ENCODE results near the gene PRKCZ. TPM values are rescaled to one million over a fixed set of nuclear protein-coding genes. Genes with fewer than 3 reads are reported as not detected.

The PRKCZ gene
- total RNA-seq, 1 donor from 2014 or later, result 120 TPM

DNA sequence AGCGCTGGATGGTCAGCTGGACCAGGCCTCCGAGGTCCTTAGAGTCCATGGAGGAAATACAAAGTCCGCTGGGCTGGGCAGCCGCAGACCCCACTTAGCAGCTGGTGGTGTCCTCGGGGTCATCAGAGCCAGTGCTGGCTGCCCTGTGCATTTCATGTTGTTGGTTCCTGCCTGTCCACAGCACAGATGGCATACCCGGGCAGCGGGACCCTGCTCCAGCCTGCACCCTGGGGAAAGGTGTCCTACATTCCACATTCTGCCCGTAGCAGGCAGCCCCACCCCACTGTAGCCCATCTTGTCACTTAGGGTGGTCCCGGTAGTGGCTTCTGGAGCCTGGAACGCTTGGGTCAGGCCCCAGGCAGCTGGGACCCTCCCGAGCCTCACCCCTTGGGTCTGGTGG lies 19.8 kb downstream of the PRKCZ start:
- Mint-ChIP-seq H3K36me3 (ENCODE audit: unreplicated experiment) (peaks cover 12% of the 10 kb centered on the region), H3K4me1 (ENCODE audit: low read depth, unreplicated experiment) (peaks cover 21% of the 10 kb centered on the region), H3K9me3 (ENCODE audit: unreplicated experiment) (peaks cover 22% of the 10 kb centered on the region), H3K27me3 (ENCODE audit: unreplicated experiment) (peaks cover 11% of the 10 kb centered on the region), H3K27ac (ENCODE audit: unreplicated experiment) (no peak overlapping the region), H3K4me3 (ENCODE audit: unreplicated experiment) (no peak overlapping the region)
- TF ChIP-seq, protein P1, sequence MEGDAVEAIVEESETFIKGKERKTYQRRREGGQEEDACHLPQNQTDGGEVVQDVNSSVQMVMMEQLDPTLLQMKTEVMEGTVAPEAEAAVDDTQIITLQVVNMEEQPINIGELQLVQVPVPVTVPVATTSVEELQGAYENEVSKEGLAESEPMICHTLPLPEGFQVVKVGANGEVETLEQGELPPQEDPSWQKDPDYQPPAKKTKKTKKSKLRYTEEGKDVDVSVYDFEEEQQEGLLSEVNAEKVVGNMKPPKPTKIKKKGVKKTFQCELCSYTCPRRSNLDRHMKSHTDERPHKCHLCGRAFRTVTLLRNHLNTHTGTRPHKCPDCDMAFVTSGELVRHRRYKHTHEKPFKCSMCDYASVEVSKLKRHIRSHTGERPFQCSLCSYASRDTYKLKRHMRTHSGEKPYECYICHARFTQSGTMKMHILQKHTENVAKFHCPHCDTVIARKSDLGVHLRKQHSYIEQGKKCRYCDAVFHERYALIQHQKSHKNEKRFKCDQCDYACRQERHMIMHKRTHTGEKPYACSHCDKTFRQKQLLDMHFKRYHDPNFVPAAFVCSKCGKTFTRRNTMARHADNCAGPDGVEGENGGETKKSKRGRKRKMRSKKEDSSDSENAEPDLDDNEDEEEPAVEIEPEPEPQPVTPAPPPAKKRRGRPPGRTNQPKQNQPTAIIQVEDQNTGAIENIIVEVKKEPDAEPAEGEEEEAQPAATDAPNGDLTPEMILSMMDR (IDR thresholded peaks at IDR 0.05; ENCODE audit: partially characterized antibody, unreplicated experiment), result no peak
- DNase-seq, result no peak

DNA sequence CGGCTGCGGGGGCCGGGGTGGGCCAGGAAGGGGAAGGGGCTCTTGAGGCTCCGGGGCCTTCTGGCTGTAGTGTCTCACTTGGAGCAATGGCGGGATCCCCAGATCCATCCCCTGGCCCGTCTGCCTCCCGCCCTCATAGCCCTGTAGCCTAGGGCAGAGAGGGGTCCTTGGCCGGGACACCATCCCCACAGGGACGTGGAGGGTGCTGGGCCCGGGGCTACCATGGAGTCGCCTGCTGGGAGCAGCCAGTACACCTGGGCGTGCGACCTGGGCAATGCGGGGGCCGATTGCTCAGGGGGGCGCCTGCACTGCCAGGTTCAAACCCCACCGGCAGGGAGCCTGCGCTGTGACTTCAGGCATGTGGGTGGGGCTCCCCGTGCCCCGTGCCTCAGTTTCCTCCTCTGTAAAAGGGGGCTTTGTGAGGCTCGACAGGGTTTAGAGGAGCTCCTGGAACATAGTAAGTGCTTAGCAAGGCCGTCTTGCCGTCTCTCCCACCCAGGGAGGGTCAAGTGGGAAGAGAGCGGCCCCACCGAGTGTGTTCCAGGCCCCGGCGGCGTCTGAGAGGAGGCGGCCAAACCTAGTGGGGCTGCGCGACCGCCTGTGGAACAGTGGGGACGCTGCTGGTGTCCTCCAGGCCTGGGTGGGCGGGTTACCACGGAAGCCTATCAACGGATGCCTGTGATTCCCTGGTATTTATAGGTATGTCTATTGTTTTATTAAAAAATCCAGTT lies 20.8 kb downstream of the PRKCZ start:
- peaks cover 14% of the 10 kb centered on the region for H3K9me3 Mint-ChIP-seq (ENCODE audit: unreplicated experiment)
- H3K27ac Mint-ChIP-seq (ENCODE audit: unreplicated experiment), result no peak overlapping the region
- peaks cover 11% of the 10 kb centered on the region for H3K27me3 Mint-ChIP-seq (ENCODE audit: unreplicated experiment)
- TF ChIP-seq, protein P1 (IDR thresholded peaks at IDR 0.05; ENCODE audit: partially characterized antibody, unreplicated experiment), result no peak
- peaks cover 6% of the 10 kb centered on the region for H3K36me3 Mint-ChIP-seq (ENCODE audit: unreplicated experiment)
- no peak overlapping the region for H3K4me3 Mint-ChIP-seq (ENCODE audit: unreplicated experiment)
- no peak for DNase-seq
- H3K4me1 Mint-ChIP-seq (ENCODE audit: low read depth, unreplicated experiment), result peaks cover 28% of the 10 kb centered on the region

DNA sequence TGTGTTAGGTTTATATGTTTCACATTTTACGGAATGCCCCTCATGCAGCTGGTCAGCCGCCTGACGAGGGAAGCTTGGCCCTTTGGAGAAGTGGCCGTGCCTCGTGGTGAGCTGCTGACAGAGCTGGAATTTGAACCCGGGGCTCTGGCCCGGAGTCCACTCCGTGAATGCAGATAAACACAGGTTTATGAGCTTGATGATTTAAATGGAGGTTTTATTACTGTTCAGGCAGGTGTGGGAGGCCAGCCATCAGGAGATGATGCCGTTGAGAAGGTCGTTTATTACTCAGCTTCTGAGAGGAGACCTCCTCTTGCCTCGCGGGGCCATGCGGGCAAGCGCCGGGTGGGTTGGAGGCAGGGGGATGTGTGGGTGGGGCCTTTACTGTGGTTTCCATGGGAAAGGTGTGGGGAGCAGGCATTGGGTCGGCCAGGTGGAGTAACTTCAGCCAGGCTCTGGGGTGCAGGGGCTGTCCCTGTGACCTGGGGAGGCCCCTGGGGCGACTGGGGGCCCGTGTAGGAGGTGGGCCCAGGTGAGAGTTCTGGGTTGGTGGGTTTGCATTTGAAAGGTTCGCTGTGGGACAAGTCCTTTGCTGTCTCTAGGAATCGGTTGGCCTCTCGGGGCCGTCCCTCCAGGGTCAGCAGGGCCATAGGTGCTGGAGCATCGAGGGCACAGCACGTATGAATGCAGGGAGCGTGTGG lies 22.0 kb downstream of the PRKCZ start:
- peak overlapping the region; percentile 52 for H3K27ac Mint-ChIP-seq (ENCODE audit: unreplicated experiment)
- peaks cover 15% of the 10 kb centered on the region for H3K27me3 Mint-ChIP-seq (ENCODE audit: unreplicated experiment)

DNA sequence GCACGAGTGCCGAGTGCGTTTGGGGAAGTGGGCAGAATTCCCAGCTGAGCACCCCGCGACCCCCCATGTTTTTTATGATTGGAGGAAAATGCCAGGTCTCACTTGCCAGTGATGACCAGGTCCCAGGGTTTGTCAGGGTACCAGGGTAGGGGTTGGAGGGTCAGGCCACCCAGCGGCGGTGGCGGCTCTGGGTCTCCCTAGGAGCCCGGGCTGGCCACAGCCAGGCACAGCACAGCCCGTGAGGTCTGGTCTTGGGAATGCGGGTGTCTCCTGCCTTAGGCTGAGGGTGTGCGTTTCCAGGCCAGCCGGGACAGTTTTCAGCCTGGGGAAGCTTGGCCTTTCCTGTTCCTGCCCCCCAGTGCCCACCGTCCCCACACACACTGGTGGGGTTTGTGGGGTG lies 22.7 kb downstream of the PRKCZ start:
- no peak for DNase-seq
- no peak overlapping the region for H3K4me3 Mint-ChIP-seq (ENCODE audit: unreplicated experiment)
- TF ChIP-seq, protein P1 (IDR thresholded peaks at IDR 0.05; ENCODE audit: partially characterized antibody, unreplicated experiment), result no peak
- peaks cover 9% of the 10 kb centered on the region for H3K36me3 Mint-ChIP-seq (ENCODE audit: unreplicated experiment)
- peaks cover 13% of the 10 kb centered on the region for H3K27me3 Mint-ChIP-seq (ENCODE audit: unreplicated experiment)
- peaks cover 8% of the 10 kb centered on the region for H3K9me3 Mint-ChIP-seq (ENCODE audit: unreplicated experiment)
- peaks cover 27% of the 10 kb centered on the region for H3K4me1 Mint-ChIP-seq (ENCODE audit: low read depth, unreplicated experiment)
- peak overlapping the region; percentile 98 for H3K27ac Mint-ChIP-seq (ENCODE audit: unreplicated experiment)

More for the DNA sequence above, 22.0 kb downstream of the PRKCZ start:
- Mint-ChIP-seq H3K36me3 (ENCODE audit: unreplicated experiment) (peaks cover 3% of the 10 kb centered on the region), H3K9me3 (ENCODE audit: unreplicated experiment) (peaks cover 4% of the 10 kb centered on the region), H3K4me3 (ENCODE audit: unreplicated experiment) (peak overlapping the region; percentile 72), H3K4me1 (ENCODE audit: low read depth, unreplicated experiment) (peaks cover 30% of the 10 kb centered on the region)
- DNase-seq, result no peak
- TF ChIP-seq, protein P1 (IDR thresholded peaks at IDR 0.05; ENCODE audit: partially characterized antibody, unreplicated experiment), result no peak

All from glutamatergic neuron (in vitro differentiated cells).